Measurements from ENCODE around the gene PFDN2. TPM values are rescaled to one million over a fixed set of nuclear protein-coding genes. Genes with fewer than 3 reads are reported as not detected.

Gene PFDN2, protein sequence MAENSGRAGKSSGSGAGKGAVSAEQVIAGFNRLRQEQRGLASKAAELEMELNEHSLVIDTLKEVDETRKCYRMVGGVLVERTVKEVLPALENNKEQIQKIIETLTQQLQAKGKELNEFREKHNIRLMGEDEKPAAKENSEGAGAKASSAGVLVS
- total RNA-seq (47.6 and 63.1 TPM in 2 replicates), polyA plus RNA-seq (84.6 and 93.2 TPM in 2 replicates)

DNA sequence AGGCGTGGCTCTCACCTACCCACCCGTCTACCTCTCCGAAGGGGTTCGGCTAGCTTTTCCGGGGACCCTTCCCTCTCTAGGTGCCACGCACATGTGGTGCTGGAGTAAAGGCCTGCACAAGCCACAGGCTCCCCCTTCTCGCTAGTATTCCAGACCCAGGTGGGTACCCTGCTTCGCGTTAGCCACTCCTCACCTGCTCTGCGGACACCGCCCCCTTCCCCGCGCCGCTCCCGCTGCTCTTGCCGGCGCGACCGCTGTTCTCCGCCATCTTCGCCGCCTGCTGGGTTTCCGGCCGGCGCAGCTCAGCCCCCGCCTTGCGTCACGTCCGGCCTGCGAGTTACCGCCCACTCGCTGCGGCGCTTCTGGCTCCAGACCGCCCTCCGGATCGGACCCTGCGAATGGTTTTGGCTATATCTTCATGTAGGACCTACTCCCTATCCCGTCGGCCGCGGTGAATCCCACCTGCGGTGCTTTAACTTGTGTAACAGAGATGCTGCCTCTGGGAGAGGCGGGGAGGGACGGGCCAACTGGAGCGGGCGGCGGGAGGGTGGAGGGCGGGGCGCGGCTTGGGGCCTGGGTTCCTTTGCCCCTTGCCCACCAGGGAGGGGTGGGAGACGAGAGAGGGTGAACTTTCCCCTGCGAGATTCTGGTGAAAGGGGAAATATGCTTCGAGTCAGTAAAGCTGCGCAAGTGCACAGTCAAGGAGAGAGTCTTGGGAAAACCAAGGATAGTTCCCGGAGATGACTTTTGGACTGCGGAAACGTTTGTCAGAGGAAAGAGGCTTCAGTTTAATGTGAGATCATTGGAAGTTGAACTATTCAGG, at the start of gene PFDN2, which contains the start of gene NIT1:
Gene PFDN2 (minus strand): TSS at position 279 of the 823 bp plus-strand sequence. CDS start 11 bp downstream, at position 268.
Gene NIT1 (plus strand): TSS at position 347 of the 823 bp plus-strand sequence. CDS start 72 bp downstream, at position 419.
- no peaks in the 10 kb centered on the region for H3K27me3 ChIP-seq
- peak within 1 kb of the TSS; percentile 86 for H3K4me3 ChIP-seq
- peak within 1 kb of the TSS; percentile 54 for H2AFZ ChIP-seq
- no peaks in the 10 kb centered on the region for H3K9me2 ChIP-seq (replicated peaks; ENCODE audit: insufficient read depth)
- WGBS (ENCODE audit: low lambda C conversion rate, missing lambda C conversion rate) = under 1% methylated on average over 52 of the region's 58 CpGs
- peak within 1 kb of the TSS; percentile 95 for H3K27ac ChIP-seq
- H3K4me1 ChIP-seq (ENCODE audit: insufficient read depth) = peaks cover 30% of the 10 kb centered on the region
- H3K4me2 ChIP-seq = peak within 1 kb of the TSS; percentile 83
- TF ChIP-seq EZH2 (IDR thresholded peaks at IDR 0.05; ENCODE audit: borderline replicate concordance) (no peak), EZH2phosphoT487 (IDR thresholded peaks at IDR 0.05; ENCODE audit: low read depth, severe bottlenecking, unreplicated experiment) (no peak)
- H3K9me3 ChIP-seq (ENCODE audit: low read depth) = no peaks in the 10 kb centered on the region
- H3K36me3 ChIP-seq (replicated peaks; ENCODE audit: insufficient read depth, low read depth) = no peaks in the 10 kb centered on the region
- peak; percentile 94 for DNase-seq (ENCODE audit: low spot score)
- peaks cover 4% of the 10 kb centered on the region for H4K20me1 ChIP-seq (ENCODE audit: insufficient read depth, poor library complexity, severe bottlenecking)
- peaks cover 64% of the 10 kb centered on the region for H3K79me2 ChIP-seq

DNA sequence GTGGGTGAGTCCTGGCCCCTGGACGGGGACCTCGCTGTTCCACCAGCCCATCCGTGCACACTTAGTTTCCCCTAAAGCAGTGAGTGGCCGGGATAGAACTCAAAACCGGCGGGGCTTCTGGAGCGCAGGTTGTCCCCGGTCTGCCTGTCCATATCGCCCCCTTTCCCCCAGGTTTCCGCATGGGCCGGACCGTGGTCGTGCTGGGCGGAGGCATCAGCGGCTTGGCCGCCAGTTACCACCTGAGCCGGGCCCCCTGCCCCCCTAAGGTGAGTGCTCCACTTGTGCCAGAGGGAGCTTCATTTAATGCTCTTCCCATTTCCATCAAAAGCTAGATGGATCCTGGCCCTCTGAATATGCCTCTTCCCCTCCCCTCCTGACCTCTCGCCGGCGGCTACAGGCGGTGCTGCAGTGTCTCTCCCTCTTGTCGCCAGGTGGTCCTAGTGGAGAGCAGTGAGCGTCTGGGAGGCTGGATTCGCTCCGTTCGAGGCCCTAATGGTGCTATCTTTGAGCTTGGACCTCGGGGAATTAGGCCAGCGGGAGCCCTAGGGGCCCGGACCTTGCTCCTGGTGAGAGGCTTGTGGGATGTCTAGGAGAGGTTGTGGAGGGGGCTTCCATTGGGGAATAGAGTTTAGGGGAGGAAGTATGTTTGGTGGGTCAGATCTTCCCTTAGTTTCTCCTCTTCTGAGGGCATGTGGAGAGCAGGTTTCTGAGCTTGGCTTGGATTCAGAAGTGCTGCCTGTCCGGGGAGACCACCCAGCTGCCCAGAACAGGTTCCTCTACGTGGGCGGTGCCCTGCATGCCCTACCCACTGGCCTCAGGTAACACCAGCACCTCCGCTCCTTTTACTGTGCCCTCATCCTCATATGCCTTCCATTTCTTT, 49.1 kb upstream of the PFDN2 start:
- peak; percentile 36 for DNase-seq (ENCODE audit: low spot score)
- TF ChIP-seq EZH2phosphoT487 (IDR thresholded peaks at IDR 0.05; ENCODE audit: low read depth, severe bottlenecking, unreplicated experiment) (no peak), EZH2 (IDR thresholded peaks at IDR 0.05; ENCODE audit: borderline replicate concordance) (no peak)
- TF ChIP-seq, protein P1, sequence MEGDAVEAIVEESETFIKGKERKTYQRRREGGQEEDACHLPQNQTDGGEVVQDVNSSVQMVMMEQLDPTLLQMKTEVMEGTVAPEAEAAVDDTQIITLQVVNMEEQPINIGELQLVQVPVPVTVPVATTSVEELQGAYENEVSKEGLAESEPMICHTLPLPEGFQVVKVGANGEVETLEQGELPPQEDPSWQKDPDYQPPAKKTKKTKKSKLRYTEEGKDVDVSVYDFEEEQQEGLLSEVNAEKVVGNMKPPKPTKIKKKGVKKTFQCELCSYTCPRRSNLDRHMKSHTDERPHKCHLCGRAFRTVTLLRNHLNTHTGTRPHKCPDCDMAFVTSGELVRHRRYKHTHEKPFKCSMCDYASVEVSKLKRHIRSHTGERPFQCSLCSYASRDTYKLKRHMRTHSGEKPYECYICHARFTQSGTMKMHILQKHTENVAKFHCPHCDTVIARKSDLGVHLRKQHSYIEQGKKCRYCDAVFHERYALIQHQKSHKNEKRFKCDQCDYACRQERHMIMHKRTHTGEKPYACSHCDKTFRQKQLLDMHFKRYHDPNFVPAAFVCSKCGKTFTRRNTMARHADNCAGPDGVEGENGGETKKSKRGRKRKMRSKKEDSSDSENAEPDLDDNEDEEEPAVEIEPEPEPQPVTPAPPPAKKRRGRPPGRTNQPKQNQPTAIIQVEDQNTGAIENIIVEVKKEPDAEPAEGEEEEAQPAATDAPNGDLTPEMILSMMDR (IDR thresholded peaks at IDR 0.05; ENCODE audit: poor library complexity) = no peak
- no peaks in the 10 kb centered on the region for H3K9me3 ChIP-seq (ENCODE audit: low read depth)
- peak overlapping the region; percentile 74 for H2AFZ ChIP-seq
- peak overlapping the region; percentile 29 for H3K27ac ChIP-seq
- H3K4me2 ChIP-seq = peak overlapping the region; percentile 74
- no peaks in the 10 kb centered on the region for H4K20me1 ChIP-seq (ENCODE audit: insufficient read depth, poor library complexity, severe bottlenecking)
- 8% methylated on average over 33 of the region's 33 CpGs for WGBS (ENCODE audit: low lambda C conversion rate, missing lambda C conversion rate)
- peaks cover 11% of the 10 kb centered on the region for H3K4me1 ChIP-seq (ENCODE audit: insufficient read depth)
- no peaks in the 10 kb centered on the region for H3K27me3 ChIP-seq
- peak overlapping the region; percentile 47 for H3K4me3 ChIP-seq
- H3K79me2 ChIP-seq = peaks cover 3% of the 10 kb centered on the region
- H3K36me3 ChIP-seq (replicated peaks; ENCODE audit: insufficient read depth, low read depth) = no peaks in the 10 kb centered on the region
- H3K9me2 ChIP-seq (replicated peaks; ENCODE audit: insufficient read depth) = no peaks in the 10 kb centered on the region

DNA sequence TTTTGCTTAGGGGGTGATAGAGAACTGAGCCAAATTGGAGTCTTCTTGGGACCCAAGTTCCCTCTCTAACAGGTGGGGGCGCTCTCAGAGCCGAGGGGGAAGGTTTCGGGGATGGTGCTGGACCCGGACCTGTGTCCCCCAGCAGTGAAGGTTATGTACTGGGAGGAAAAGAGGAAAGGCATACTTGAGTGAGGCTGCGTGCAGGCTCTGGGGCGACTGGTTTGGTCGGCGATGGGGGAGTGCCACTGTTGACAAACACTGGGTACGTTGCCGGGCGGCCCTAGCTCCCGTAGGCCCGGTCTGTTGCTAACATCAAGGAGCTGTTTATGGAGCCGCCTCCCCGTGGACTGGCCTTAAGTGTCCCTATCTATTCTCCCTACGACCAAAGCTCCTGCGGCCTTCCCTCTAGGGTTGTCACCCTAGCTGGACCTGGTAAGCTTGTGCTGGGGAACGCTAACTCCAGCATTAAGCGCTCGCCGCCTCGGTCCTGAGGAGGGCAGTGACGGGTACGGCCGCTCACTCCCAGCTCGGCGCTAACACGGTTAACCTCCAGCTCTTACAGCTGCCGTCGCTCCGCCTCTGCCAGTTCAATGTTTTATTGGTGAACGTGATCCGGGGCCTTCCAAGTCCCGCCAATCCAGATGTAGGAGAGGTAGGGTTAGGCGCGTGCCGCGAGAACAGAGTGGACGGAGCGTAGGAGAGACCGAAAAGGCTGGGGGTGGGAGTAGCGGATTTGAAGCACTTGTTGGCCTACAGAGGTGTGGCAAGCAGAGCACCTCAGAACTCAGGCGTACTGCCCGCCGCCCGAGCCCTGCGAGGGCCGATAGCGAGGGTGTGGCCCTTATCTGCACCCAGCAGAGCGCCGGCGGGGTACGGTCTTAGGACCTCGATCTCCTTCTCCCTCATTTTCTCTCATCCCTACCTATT, 48.2 kb upstream of the PFDN2 start, which contains the start of gene PPOX:
Gene PPOX (plus strand): TSS at position 685 of the 927 bp plus-strand sequence. CDS start 422 bp downstream, outside the sequence.
- H3K27me3 ChIP-seq = no peaks in the 10 kb centered on the region
- 1% methylated on average over 54 of the region's 54 CpGs for WGBS (ENCODE audit: low lambda C conversion rate, missing lambda C conversion rate)
- no peaks in the 10 kb centered on the region for H4K20me1 ChIP-seq (ENCODE audit: insufficient read depth, poor library complexity, severe bottlenecking)
- peak; percentile 98 for DNase-seq (ENCODE audit: low spot score)
- peak within 1 kb of the TSS; percentile 85 for H3K27ac ChIP-seq
- peaks cover 6% of the 10 kb centered on the region for H3K79me2 ChIP-seq
- peak within 1 kb of the TSS; percentile 74 for H2AFZ ChIP-seq
- TF ChIP-seq, protein P1 (IDR thresholded peaks at IDR 0.05; ENCODE audit: poor library complexity) = peak; percentile 50
- TF ChIP-seq EZH2phosphoT487 (IDR thresholded peaks at IDR 0.05; ENCODE audit: low read depth, severe bottlenecking, unreplicated experiment) = no peak
- peak within 1 kb of the TSS; percentile 47 for H3K4me3 ChIP-seq
- peak within 1 kb of the TSS; percentile 74 for H3K4me2 ChIP-seq
- peaks cover 11% of the 10 kb centered on the region for H3K4me1 ChIP-seq (ENCODE audit: insufficient read depth)
- H3K9me3 ChIP-seq (ENCODE audit: low read depth) = no peaks in the 10 kb centered on the region
- no peaks in the 10 kb centered on the region for H3K36me3 ChIP-seq (replicated peaks; ENCODE audit: insufficient read depth, low read depth)
- H3K9me2 ChIP-seq (replicated peaks; ENCODE audit: insufficient read depth) = no peaks in the 10 kb centered on the region
